Measurements from ENCODE around the gene PCYT1A.

DNA sequence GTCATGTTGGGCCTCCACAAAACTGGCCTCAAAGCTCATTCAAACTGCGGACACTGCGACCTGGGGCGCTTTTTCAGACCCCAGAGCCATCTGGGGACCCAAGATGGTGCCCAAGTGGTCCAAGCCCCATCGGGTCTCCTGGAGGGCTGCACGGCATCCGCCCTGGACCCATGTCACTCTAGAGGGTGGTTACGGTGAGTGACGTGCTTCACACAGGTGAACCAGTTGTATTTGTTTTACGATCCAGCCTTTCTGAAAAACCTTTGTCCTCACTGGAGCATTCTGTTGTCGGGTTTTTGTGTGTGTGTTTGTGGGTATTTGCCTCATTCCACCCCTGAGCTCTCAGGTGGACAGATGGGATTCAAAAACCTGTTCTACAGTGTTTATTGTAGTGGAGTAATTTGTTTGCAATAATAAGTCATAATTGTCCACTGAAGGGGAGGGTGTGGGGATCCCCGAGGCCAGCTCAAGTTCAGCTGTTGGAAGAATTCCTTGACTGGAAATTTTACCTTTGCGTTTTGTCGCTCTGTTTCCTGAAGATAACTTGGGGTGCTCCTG is 69.3 kb downstream of the PCYT1A start:
- TF ChIP-seq, protein P1, sequence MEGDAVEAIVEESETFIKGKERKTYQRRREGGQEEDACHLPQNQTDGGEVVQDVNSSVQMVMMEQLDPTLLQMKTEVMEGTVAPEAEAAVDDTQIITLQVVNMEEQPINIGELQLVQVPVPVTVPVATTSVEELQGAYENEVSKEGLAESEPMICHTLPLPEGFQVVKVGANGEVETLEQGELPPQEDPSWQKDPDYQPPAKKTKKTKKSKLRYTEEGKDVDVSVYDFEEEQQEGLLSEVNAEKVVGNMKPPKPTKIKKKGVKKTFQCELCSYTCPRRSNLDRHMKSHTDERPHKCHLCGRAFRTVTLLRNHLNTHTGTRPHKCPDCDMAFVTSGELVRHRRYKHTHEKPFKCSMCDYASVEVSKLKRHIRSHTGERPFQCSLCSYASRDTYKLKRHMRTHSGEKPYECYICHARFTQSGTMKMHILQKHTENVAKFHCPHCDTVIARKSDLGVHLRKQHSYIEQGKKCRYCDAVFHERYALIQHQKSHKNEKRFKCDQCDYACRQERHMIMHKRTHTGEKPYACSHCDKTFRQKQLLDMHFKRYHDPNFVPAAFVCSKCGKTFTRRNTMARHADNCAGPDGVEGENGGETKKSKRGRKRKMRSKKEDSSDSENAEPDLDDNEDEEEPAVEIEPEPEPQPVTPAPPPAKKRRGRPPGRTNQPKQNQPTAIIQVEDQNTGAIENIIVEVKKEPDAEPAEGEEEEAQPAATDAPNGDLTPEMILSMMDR (conservative IDR thresholded peaks at IDR 0.05; ENCODE audit: low read depth, low read length), result no peak
- TF ChIP-seq EZH2 (IDR thresholded peaks at IDR 0.05; ENCODE audit: low read length, unreplicated experiment) (no peak), EZH2phosphoT487 (IDR thresholded peaks at IDR 0.05; ENCODE audit: borderline replicate concordance, low read length) (no peak)
